GM12878 (cell line): Measurements from ENCODE around the gene SHISA2.

ENCODE experiments used
- BACH1 ChIP-seq: fragments of 450-650 bp; IDR thresholded peaks from 2 replicates; pipeline ENCODE4 v1.6.1; 2017; ENCODE audit warnings: mild to moderate bottlenecking, borderline replicate concordance
- CHD4 ChIP-seq: fragments of 200-600 bp; sonication (generic); IDR thresholded peaks from 2 replicates; pipeline ENCODE4 v1.6.1; 2016; ENCODE audit warnings: mild to moderate bottlenecking
- CTCF ChIP-seq, 3 experiments: IDR thresholded peaks in 2 of 3; conservative IDR thresholded peaks in 1 of 3; 2 replicates each; pipeline ENCODE4 v1.5.1; 2011; ENCODE audit warnings: low read depth in 3 of 3, low read length in 3 of 3, mild to moderate bottlenecking in 3 of 3, control low read depth in 2 of 3, moderate library complexity in 2 of 3, inconsistent platforms in 1 of 3, mixed read lengths in 1 of 3; ENCODE audit not compliant: control insufficient read depth in 2 of 3, insufficient read depth in 1 of 3; ENCODE audit errors: extremely low read depth in 1 of 3
- FOS ChIP-seq: IDR thresholded peaks from 3 replicates; pipeline ENCODE4 v1.6.1; 2011; ENCODE audit warnings: borderline replicate concordance; ENCODE audit not compliant: insufficient read length; ENCODE audit errors: extremely low read depth
- HCFC1 ChIP-seq: fragments of 150-350 bp; IDR thresholded peaks from 2 replicates; pipeline ENCODE4 v1.6.1; 2014; ENCODE audit warnings: low read length
- KDM1A ChIP-seq: fragments of 200-600 bp; sonication (generic); IDR thresholded peaks from 2 replicates; pipeline ENCODE4 v1.6.1; 2016; ENCODE audit warnings: borderline replicate concordance
- POLR2AphosphoS5 ChIP-seq: IDR thresholded peaks from 2 replicates; pipeline ENCODE4 v1.6.1; 2011; ENCODE audit warnings: mild to moderate bottlenecking, low read length, inconsistent platforms
- SKIL ChIP-seq: fragments of 450-650 bp; IDR thresholded peaks from 2 replicates; pipeline ENCODE4 v1.6.1; 2017; ENCODE audit warnings: mild to moderate bottlenecking, low read depth, inconsistent platforms; ENCODE audit not compliant: poor library complexity, severe bottlenecking
- SMC3 ChIP-seq: IDR thresholded peaks from 2 replicates; pipeline ENCODE4 v1.6.1; 2011; ENCODE audit warnings: low read length, improper control_type of control experiment, borderline replicate concordance

DNA sequence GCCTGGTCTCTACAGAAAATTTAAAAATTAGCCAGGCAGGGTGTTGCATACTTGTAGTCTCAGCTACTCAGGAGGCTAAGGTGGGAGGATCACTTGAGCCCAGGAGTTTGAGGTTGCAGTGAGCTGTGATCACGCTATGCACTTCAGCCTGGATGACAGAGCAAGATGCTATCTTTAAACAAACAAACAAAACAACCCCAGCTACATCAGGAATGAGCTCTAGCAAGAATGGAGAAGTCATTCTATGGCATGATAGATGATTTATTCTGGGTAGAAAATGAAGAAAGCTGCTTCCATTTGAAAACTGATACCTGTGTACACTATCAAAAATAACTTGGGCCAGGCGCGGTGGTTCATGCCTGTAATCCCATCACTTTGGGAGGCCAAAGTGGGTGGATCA, 15.8 kb upstream of the SHISA2 start:
- TF ChIP-seq KDM1A (no peak), SKIL (no peak), CTCF (IDR thresholded peaks at IDR 0.05 in 2 of 3, conservative IDR thresholded peaks at IDR 0.05 in 1 of 3; ENCODE audit: control insufficient read depth in 2 of 3, extremely low read depth in 1 of 3, insufficient read depth in 1 of 3, low read depth in 3 of 3, low read length in 3 of 3) (no peak), CHD4 (no peak), SMC3 (no peak), FOS (no peak), BACH1 (no peak), HCFC1 (no peak), POLR2AphosphoS5 (no peak)
